ENCODE results near the gene GBA3. TPM values are rescaled to one million over a fixed set of nuclear protein-coding genes. Genes with fewer than 3 reads are reported as not detected.

Gene GBA3
- total and polyA plus RNA-seq, 2 donors (not counting 3 experiments of a cell fraction or from before 2014, with no cell fraction given): not detected

DNA sequence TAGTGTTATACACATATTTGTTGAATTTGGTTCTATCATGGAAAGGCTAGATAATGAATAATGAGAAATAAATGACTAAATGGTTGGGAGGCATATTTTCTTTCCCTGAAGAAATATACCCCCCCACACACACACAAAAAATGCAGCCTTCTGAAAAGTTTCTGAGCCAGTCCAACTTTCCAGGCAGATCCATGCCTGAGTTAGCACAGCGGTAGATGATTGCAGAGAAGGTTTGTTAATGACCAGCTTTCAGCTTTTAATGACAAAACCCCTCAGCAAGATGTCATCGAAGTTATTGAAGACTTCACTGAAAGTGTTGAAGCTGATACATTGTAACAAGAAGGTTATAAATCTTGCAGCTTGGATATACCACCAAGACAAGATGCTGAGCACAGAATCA is 61.4 kb downstream of the GBA3 start:
- dilution Hi-C loops (cut with MboI; ENCODE audit: extremely low pct_ligation_motif_present, low sequenced_read_pairs) (no loop called here), intact Hi-C loops (cut with micrococcal nuclease) (no loop called here)
- Histone ChIP-seq H3K27ac (ENCODE audit: insufficient read depth, low read depth, low read length) (no peak overlapping the region), H3K4me3 (replicated peaks in 1 of 3; ENCODE audit: insufficient read depth in 1 of 3, low read depth in 1 of 3, low read length in 3 of 3) (no peak overlapping the region), H2AFZ (ENCODE audit: low read depth, low read length) (no peak overlapping the region), H4K20me1 (replicated peaks; ENCODE audit: control insufficient read depth, extremely low read depth, insufficient read depth, low read length) (no peaks in the 10 kb centered on the region), H3K4me2 (ENCODE audit: insufficient read depth, low read length) (no peak overlapping the region), H3K79me2 (ENCODE audit: control insufficient read depth, insufficient read depth, low read length) (no peaks in the 10 kb centered on the region), H3K9ac (replicated peaks; ENCODE audit: extremely low read depth, insufficient read depth, low read length) (no peak overlapping the region), H3K36me3 (ENCODE audit: control insufficient read depth in 2 of 2, extremely low read depth in 1 of 2, insufficient read depth in 2 of 2, low read length in 2 of 2) (no peaks in the 10 kb centered on the region), H3K9me1 (replicated peaks; ENCODE audit: control insufficient read depth, extremely low read depth, insufficient read depth, low read length) (no peaks in the 10 kb centered on the region), H3K27me3 (ENCODE audit: control insufficient read depth in 2 of 2, insufficient read depth in 2 of 2, low read length in 2 of 2) (no peaks in the 10 kb centered on the region), H3K4me1 (ENCODE audit: control insufficient read depth, extremely low read depth, insufficient read depth, low read length) (no peaks in the 10 kb centered on the region), H3K9me3 (replicated peaks; ENCODE audit: control insufficient read depth, insufficient read depth, low read length) (peaks cover 2% of the 10 kb centered on the region)
- ChIA-PET CTCF (no interaction called here), POLR2A (no interaction called here)
- TF ChIP-seq JUN (IDR thresholded peaks at IDR 0.05; ENCODE audit: borderline replicate concordance, insufficient read depth, insufficient read length, low read depth) (no peak), FOS (IDR thresholded peaks at IDR 0.05; ENCODE audit: borderline replicate concordance, insufficient read depth, low read length) (no peak), GATA2 (IDR thresholded peaks at IDR 0.05; ENCODE audit: insufficient read depth, insufficient read length, low read depth, low read length) (no peak), EZH2 (IDR thresholded peaks at IDR 0.05; ENCODE audit: borderline replicate concordance, low read depth, low read length, severe bottlenecking) (no peak), MYC (IDR thresholded peaks at IDR 0.05; ENCODE audit: low read depth, low read length) (no peak), POLR2AphosphoS5 (IDR thresholded peaks at IDR 0.05; ENCODE audit: insufficient read depth, low read depth, low read length) (no peak), POLR2A (IDR thresholded peaks at IDR 0.05; ENCODE audit: low read depth, low read length) (no peak)
- TF ChIP-seq, protein P1, sequence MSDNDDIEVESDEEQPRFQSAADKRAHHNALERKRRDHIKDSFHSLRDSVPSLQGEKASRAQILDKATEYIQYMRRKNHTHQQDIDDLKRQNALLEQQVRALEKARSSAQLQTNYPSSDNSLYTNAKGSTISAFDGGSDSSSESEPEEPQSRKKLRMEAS (IDR thresholded peaks at IDR 0.05; ENCODE audit: insufficient read depth, insufficient read length): no peak
- TF ChIP-seq, protein P2, sequence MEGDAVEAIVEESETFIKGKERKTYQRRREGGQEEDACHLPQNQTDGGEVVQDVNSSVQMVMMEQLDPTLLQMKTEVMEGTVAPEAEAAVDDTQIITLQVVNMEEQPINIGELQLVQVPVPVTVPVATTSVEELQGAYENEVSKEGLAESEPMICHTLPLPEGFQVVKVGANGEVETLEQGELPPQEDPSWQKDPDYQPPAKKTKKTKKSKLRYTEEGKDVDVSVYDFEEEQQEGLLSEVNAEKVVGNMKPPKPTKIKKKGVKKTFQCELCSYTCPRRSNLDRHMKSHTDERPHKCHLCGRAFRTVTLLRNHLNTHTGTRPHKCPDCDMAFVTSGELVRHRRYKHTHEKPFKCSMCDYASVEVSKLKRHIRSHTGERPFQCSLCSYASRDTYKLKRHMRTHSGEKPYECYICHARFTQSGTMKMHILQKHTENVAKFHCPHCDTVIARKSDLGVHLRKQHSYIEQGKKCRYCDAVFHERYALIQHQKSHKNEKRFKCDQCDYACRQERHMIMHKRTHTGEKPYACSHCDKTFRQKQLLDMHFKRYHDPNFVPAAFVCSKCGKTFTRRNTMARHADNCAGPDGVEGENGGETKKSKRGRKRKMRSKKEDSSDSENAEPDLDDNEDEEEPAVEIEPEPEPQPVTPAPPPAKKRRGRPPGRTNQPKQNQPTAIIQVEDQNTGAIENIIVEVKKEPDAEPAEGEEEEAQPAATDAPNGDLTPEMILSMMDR (IDR thresholded peaks at IDR 0.05; ENCODE audit: extremely low read depth in 1 of 2, insufficient read depth in 1 of 2, low read depth in 1 of 2, low read length in 2 of 2): no peak
- BruUV-seq (replicated peaks): no TSS peak
- DNase-seq (ENCODE audit: low read depth, low spot score) (no peak), FAIRE-seq (no peak)

Measured in endothelial cell of umbilical vein (primary cell).